Stimulated activated CD8-positive, alpha-beta memory T cell treated with anti-CD3 and anti-CD28 coated beads, Interleukin-4, amount 100 ng/mL, for 4 hours (primary cell): Measurements from ENCODE around the gene PXDC1.
"Not testable (repeated sequence)": the region's sequence is repeated elsewhere in the genome, so short reads cannot be mapped to it uniquely, and the experiment has no call there.

Source experiments
- DNase-seq, 2 donors: peaks; one replicate each; pipeline ENCODE4 v3.0.0-alpha.2; 2020; ENCODE audit warnings: low read depth in 2 of 2, low spot score in 1 of 2

The PXDC1 gene

GRCh38 chr6:3784423-3784822 is 32.9 kb upstream of the PXDC1 start:
- DNase-seq: no peak

DNA sequence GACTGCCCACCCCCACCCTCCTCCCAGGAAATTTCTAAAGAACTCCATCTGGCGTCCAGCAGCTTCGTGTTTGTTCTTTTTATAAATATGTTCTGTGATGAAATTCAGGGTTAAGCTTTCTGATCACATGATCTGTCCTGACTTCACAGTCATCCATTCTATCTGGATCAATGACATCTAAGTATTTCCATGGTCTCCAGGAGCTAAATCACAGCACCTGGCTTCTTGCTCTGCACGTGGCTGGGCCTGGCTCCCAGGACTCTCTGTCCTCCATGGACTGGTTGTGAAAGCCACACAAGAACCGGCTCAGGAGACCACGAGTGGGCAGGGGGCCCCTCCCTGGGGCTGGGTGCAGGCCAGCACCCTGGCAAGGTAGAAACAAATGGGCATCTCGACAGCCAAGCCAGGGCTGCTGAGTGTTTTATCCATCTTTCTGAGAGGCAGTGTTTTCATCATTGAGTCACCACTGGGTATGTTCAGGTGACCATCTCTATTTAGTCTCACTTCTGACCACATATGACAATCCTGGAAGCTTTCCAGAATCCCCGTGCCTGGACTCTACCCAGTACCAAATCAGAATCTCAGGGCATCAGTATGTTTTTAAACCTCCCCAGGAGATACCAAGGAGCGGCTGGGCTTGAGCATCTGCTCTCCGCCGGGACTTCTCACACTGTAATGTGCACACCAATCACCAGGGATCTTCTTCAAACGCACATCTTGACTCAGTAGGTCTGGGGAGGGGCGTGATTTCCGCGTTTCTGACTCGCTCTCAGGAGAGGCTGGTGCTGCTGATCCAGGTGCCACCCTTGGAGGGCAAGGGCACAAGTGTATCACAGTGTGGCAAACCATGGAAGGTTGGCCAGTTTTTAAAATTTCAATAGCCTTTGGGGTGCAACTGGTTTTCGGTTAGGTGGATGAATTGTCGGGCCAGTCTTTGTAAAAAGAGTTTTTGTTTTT is 31.6 kb upstream of the PXDC1 start:
- no peak for DNase-seq

DNA sequence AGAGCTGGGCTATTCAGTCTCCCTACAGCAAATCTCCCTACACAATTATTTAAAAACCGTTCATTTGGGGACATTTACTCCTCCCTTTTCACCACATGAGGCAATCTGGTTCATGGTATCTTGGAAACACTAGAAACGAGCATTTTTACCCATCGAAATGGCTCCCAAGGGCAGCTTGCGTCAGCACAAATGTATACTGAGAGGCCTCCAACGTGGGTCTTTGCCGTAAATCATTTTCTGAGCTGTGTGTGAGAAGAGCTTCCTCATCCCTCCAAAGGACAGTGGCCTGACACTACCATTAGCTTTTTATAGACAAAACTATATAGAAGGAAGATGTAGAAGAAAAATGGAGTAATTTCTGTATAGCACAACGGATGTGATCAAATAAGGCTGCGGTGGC is 30.0 kb upstream of the PXDC1 start:
- no peak for DNase-seq

GRCh38 chr6:3779574-3779849 is 28.0 kb upstream of the PXDC1 start:
- DNase-seq: no peak

- no peak for DNase-seq
These were observed 27.4 kb upstream of the PXDC1 start for GRCh38 chr6:3778701-3779573.

DNA sequence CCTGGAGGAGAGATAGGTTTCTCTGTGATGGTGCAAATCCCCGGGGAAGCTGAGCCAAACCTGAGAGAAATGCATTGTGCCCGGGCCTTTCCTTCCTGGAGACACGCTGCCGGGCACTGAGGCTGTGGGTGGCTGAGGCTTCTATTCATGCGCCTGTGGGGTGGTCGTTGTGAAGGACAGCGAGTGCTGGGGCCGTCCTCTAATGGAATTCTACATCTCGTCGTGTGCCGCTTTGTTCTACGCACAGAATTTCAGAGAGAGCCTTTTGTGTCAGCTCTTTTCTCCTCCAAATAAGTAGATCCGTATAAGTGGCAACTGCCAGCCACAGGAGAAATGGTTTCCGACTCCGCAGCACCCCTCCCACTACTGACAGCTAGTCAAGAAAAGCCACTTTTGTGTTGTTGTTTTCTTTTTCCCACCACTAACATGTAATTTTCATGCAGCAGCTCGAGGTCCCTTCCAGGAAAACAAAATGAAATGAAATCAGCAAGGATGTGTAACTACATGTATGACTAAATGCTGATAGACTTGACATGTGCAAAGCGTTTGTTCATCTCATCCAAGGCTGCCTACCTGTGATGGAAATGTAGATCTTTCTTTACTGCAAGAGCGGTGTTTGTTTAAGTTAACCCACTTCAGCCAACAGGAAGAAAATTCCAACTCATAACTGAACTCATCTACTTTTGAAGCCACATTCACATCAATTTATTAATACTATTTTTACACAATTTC is 26.4 kb upstream of the PXDC1 start:
- no peak for DNase-seq

- no peak for DNase-seq
These were observed 25.5 kb upstream of the PXDC1 start for GRCh38 chr6:3776881-3777507.

DNA sequence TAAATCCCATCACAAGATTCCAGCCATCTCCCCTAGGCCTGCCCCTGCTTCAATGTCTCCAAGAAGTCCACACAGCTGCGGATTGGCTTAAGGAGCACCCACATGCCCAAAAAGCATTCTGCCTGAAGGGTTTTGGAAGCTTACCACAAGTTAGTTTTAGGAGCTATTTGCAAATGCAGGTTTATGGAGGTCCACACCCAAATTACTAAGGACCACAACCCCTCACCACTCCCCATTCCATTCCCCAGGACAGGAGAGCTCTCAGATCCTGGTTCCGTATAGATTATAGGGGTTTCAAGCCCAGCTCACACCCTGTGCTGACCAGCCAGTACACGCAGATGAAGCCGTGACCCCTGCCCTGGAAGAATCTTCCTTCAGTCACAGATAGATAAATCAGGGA is 24.3 kb upstream of the PXDC1 start:
- no peak for DNase-seq

DNA sequence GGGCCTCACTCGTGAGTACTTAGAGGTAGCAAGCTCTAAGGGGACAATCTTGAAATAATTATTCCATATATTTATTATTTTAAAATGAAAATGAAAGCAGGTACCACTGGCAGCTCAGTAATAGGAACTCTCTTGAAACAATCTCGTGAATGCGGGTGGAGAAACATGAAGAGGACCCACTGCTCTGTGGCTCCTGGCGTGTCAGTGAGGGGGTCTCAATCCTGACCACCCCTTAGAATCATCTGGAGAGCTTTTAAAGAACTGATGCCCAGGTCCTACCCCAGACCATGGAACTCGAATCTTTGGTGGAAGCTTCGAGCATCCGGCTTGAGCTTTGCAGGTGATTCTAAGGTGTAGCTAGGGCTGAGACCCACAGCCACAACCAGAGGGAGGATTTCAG is 23.9 kb upstream of the PXDC1 start:
- no peak for DNase-seq

DNA sequence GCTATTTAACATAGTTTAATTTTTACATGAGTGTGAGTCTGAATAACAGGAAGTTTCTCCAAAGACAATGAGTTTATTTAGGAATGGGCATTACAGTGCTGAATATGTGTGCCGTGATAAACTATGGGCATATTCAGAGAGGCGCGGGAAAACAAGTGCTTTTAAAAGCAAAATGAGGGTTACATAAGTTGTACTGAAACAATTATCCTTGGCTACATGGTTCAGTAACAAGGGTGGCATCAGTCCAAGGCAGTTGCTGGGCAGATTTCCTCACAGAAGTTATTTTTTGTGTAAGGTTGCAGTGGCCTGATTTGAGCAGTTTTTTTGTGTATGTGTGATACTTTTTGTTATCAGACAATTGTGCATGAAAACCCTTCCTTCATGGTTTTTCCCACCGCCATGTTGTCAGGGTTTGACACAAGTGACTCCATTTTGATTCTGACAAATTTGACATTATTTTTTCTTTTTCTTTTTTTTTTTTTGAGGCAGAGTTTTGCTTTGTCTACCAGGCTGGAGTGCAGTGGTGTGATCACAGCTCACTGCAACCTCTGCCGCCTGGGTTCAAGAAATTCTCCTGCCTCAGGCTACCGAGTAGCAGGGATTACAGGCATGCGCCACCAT is 22.3 kb upstream of the PXDC1 start:
- no peak for DNase-seq

- not testable (repeated sequence) for DNase-seq
These were observed 20.9 kb upstream of the PXDC1 start for GRCh38 chr6:3772127-3772999.

GRCh38 chr6:3771407-3772011 is 20.0 kb upstream of the PXDC1 start:
- DNase-seq: no peak

- DNase-seq: no peak
These were observed 18.7 kb upstream of the PXDC1 start for GRCh38 chr6:3770023-3770720.

DNA sequence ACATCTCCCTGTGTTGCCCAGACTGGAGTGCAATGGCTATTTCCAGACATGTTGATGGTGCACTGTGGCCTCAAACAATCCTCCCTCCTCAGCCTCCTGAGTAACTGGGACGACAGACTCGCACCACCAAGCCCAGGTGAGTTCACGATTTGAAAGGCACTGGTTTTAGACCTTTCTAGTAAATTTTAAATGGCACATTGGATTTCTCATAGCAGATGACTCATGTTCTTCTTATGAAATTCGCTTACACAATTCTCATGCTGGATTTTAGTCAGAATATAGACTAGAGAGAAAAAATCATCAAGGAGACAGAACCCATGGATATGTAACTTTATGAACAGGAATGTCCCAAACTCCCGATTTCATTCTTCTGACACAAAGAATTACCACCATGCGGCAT is 18.1 kb upstream of the PXDC1 start:
- no peak for DNase-seq

GRCh38 chr6:3768502-3768901 is 17.0 kb upstream of the PXDC1 start:
- DNase-seq: no peak

DNA sequence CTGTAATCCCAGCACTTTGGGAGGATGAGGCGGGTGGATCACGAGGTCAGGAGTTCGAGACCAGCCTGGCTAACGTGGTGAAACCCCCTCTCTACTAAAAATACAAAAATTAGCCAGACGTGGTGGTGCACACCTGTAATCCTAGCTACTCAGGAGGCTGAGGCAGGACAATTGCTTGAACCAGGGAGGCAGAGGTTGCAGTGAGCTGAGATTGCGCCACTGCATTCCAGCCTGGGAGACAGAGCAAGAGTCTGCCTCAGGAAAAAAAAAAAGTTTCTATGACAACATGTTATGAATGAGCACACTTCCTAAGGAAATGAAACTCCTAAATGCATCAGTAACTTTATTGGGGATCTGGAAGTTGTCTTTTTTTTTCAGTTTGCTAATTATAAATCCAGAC is 16.0 kb upstream of the PXDC1 start:
- DNase-seq: not testable (repeated sequence)

GRCh38 chr6:3766214-3766613 is 14.7 kb upstream of the PXDC1 start:
- no peak for DNase-seq

DNA sequence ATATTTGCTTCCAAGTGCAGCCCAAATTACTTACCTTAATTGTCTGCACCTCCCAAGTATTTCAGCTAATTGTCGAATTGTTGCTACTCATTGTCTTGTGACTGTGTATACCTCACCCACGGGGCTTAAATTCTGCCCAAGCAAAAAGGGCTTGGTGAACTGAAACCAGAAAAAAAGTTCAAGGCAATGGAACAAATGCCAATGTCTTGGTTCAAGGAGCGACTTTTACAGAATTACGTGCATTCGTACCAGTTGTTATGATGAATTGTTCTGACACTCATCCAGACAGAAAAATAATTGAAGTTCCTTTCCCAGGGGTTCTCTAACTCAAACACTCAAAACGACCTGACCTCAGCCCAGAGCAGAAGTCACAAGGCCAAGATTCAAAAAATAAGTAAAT is 13.9 kb upstream of the PXDC1 start:
- no peak for DNase-seq
